GM21717 (cell line): ENCODE results near the gene IPCEF1.

Source experiments
- ATAC-seq: cut with Tn5 transposase; IDR thresholded peaks from one replicate; pipeline ENCODE4 v1.9.1; 2021; ENCODE audit warnings: mild to moderate bottlenecking, moderate library complexity; ENCODE audit not compliant: unreplicated experiment

IPCEF1 gene

DNA sequence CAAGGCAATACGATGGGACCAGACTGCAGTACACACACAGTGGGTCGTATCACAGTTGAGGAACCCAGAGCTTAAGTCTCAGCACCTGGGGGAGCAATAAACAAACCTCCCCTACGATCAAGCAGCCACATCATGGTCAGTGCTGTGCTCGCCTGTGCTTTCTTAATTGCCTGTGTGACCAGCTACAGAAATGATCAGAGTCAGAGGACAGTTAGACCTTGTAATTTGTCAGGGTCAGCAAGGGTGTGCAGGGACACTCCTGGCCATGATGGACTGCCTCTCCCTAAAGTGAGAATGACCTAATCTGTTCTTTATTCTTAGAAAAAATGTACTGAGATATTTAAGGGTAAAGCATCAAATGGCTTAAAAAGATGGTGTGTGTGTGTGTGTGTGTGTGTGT is 239.1 kb downstream of the IPCEF1 start:
- ATAC-seq = no peak

DNA sequence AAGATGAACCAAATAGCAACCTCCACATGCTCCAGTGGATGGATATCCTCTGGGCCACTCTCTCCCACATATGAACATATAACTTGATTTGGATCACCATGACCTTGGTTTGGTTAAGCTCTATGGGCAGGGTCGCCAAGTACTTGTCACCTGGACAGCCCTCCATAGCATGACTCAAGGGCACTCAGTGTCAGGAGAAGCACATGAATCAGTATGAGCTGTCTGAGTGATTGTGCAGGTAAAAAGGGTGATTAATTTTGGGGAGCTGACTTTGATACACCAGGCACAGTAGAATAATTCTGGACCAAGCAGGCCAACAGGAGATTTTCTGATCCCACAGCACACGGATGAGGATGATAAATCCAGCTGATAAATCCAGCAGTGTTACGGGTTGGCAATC is 243.2 kb downstream of the IPCEF1 start:
- ATAC-seq = no peak

DNA sequence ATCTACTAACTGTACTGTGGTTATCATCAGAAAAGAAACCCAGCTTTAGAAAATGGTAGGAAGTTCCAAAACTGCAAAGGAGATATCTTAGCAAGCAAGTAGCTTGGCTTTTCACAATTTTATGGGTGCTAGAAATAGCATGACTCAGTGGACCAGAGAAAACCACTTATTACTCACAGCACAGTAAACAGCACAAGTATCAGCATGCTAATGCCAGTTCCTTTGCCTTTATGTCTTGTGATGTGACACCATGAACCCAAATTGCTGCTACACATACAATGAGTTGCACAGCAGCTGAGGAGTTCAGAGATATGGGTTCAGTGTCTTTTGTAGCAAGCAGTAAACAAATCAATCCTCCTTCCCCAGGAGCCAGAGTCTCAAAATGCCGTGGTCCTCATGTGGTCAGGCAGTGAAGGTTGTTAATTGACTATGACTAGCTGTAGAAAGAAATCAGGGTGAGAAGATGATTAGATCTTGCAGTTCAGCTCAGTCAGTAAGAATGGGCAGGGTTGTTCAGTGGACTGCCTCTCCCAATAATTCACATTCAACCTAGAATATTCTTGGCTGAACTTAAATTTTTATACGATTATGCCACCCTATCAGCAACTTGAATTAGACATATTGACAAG is 244.3 kb downstream of the IPCEF1 start:
- no peak for ATAC-seq

DNA sequence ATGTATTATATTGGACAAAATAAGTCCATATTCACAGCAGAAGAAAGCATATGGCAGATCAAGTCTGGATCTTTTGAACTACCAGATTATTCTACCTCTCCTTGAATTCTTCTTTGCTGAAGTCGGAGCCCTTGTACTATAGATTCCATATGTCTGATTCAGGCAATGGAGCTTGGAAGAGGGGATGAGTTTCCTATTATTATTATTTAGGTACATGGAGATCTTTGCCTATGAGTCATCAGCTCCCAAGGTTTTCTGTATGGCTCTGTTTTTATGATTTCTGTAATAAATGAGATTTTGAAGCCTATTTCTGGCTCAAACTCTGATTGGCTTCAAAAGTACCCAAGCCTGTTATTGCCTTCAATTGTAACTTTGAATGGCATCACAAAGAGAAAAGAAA is 245.6 kb downstream of the IPCEF1 start:
- ATAC-seq = no peak

DNA sequence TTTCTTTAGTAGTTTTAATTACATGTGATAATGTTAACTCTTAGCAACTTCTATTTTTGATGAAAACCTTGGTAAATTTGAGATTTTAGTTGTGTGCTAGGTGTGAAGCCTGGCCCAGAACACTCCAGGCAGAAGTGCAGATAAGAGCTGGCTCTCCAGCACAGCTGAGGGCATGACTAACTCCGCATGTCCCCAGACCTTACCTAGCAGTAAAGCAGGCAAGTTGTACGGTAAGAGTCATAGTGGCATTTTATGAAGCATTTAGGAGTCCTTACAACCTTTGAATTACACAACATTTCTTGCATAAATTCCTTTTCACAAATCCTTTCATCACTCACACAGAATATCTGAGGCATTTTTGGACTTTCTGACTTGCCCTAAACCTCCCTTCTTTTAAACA is 250.4 kb downstream of the IPCEF1 start:
- no peak for ATAC-seq
